GM12873 (cell line): ENCODE data around the gene RNF11.

Experiments used
- TF ChIP-seq, protein P1 (sequence below): IDR thresholded peaks from 2 replicates; pipeline ENCODE4 v1.5.1; 2012; ENCODE audit warnings: low read depth, mild to moderate bottlenecking, moderate library complexity, low read length, control low read depth; ENCODE audit not compliant: insufficient read depth; ENCODE audit errors: missing control alignments

RNF11 gene

DNA sequence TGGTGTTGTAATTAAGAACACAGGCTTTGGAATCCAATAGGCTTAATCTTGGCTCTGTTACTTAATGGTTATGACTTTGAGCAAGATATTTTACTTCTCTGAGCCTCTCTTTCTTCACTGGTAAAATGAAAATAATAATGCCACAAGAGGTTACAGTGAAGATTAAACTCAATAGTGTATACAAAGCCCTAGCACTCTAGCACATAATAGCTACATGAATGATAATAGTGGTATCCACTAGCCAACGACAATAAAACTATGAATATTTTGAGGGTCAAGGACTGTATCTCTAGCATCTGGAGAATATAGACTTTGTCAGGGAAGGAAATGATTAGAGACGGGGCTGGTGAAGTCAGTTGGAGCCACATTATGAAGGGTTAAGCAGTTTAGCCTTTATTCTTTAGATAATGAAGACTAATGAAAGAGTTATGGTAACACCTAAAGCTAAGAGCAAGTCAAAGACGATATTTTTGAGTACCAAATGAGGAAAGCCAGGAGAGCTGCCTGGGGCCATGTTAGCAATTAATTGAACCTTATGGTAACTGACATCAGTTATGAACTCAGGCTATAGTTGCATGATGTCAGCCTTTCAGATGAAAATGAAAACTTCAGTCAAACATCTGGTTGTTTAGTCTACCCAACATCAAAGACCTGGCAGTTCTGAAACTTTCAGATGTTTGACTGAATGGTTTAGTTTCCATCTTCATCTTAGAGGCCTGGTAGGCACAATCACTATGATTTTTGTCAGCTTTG, 32.8 kb upstream of the RNF11 start:
- TF ChIP-seq, protein P1, sequence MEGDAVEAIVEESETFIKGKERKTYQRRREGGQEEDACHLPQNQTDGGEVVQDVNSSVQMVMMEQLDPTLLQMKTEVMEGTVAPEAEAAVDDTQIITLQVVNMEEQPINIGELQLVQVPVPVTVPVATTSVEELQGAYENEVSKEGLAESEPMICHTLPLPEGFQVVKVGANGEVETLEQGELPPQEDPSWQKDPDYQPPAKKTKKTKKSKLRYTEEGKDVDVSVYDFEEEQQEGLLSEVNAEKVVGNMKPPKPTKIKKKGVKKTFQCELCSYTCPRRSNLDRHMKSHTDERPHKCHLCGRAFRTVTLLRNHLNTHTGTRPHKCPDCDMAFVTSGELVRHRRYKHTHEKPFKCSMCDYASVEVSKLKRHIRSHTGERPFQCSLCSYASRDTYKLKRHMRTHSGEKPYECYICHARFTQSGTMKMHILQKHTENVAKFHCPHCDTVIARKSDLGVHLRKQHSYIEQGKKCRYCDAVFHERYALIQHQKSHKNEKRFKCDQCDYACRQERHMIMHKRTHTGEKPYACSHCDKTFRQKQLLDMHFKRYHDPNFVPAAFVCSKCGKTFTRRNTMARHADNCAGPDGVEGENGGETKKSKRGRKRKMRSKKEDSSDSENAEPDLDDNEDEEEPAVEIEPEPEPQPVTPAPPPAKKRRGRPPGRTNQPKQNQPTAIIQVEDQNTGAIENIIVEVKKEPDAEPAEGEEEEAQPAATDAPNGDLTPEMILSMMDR: no peak

DNA sequence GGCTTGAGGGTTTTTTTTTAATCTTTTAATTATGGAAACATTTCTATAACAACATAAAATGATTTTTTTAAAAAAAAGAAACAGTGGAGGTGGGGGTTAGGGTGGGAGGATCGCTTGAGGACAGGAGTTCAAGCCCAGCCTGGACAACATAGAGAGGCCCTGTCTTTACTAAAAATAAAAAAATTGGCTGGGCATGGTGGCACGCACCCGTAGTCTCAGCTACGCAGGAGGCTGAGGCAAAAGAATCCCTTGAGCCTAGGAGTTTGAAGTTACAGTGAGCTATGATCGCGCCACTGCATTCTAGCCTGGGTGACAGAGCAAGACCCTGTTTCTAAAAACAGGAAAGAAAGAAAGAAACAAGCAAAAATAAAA, 32.2 kb upstream of the RNF11 start:
- TF ChIP-seq, protein P1: no peak

DNA sequence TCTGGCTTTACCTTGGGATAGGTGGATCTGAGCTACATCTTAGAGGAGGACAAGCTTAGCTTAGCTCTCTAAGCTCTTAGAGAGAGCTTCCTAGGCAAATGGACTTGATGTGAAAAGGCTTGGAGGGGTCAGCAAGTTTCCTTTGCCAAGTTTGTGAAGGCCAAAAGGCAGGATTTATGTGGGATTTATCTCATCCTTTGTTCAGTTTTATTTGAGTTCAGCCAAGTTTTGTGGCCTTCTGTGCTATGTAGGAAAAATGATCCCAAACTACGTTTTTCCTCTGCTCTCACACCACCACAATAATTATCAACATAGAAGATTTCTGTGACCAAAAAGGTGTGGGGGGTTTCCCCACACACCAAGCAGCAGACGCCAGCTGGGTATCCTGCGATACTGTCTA, 26.0 kb upstream of the RNF11 start:
- TF ChIP-seq, protein P1: no peak

DNA sequence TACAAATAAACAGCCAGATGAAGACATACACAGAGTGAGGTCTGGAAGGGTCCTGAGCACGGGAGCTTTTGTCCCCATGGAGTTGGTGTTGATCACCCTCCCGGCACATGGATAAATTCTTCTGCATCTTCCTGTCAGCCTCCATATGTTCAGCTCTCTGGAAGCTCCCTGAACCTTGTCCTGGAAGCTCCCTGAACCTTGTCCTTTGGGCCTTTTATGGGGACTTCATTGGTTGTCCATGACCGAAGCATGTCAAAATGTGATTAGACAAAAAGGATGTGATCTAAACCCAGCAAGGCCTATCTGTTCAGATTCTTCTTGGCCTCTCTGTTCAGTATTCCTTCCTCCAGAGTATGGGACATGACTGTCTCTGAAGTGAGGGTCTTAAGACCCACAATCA, 25.4 kb upstream of the RNF11 start:
- TF ChIP-seq, protein P1: no peak

DNA sequence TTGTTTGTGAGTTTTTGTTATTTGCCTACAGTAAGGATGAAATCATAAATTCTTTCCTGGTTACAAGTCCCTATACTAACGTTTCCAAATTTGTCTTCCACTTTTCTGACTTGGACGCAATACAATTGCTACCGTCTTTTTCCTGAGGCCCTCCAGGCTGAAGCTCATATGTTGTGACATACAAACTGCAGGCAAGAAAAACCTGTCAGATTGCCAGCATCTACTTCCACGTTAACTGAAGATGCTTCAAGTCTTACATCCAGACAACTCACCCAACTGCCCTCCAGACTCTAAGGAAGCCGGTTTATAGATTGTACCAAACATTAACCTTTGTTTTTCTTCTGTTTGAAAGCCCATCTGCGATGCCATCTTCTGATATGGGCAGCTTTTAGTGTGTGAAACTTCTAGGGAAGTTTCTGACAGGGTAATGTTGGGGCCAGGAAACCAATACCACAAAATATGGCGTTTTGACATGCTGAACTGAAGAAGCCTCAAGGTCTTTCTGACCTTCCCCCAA, 21.4 kb upstream of the RNF11 start:
- TF ChIP-seq, protein P1: no peak

DNA sequence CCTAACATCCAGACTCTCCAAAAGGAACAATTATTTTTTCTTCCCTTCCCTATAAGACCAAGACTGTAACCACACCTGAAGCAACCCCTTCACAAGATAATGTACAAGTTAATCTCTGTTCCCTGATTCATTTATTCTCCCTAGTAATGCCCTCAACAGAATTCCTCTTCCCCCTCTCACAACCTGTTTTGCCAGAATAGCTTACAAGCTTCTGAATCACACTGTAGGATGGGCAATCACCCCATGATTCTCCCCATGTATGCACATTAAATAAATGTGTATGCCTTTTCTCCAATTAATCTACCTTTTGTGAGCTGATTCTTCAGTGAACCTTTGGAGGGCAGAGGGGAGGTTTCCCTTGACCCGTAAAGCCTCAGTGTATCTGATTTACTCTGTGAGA, 20.9 kb upstream of the RNF11 start:
- TF ChIP-seq, protein P1: no peak

DNA sequence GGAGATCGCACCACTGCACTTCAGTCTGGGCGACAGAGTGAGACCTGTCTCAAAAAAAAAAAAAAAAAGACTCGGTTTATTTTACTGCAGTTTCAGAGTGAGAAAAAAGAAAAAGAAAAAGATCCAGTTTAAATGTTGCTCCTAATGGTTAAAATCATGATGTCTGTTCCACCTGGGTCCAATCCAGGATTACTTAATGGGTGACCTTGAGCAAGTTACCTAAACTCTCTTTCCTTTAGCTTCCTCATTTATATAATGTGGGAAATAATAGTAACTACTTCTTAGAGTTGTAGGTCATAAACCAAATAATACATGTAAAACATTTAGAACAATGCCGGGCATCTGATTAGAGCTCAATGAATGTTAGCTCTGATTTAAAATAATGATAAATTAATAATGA, 19.4 kb upstream of the RNF11 start:
- TF ChIP-seq, protein P1: no peak
